HepG2 (cell line): Measurements from ENCODE around the gene ARHGEF10L. TPM values are rescaled to one million over a fixed set of nuclear protein-coding genes. Genes with fewer than 3 reads are reported as not detected.

Experiments
- ATAC-seq: fragments of 200-7000 bp; cut with Tn5 transposase; 3 replicates; pipeline ENCODE4 v1.9.1; 2020; ENCODE audit warnings: mild to moderate bottlenecking, moderate library complexity
- BruUV-seq: library from RNA; stranded (reverse); fragments of 400-500 nt; replicated peaks from 2 replicates; lab custom pipeline; 2021; lab: Mats Ljungman, UMichigan
- CTCF ChIA-PET: fragments of 300-600 bp; formaldehyde crosslinking; extraction: SDS; loops from one replicate; lab custom pipeline; 2021; ENCODE audit warnings: low total read pairs, inconsistent platforms, low intra/inter-chr PET ratio; lab: Yijun Ruan, JAX
- POLR2A ChIA-PET: fragments of 350-600 bp; sonication (Branson Sonifier 250); formaldehyde crosslinking; loops from one replicate; lab custom pipeline; 2020; ENCODE audit warnings: antibody characterized with exemption, inconsistent platforms; lab: Yijun Ruan, JAX
- DNase-seq: peaks from one replicate; pipeline ENCODE4 v3.0.0-alpha.2; 2015; ENCODE audit warnings: low spot score
- FAIRE-seq: peaks from 3 replicates; lab custom pipeline; 2011; peaks lifted over from hg19 to GRCh38; lab: Jason Lieb, UNC
- H2AFZ ChIP-seq: one replicate; pipeline ENCODE4 v1.6.1; 2011; ENCODE audit warnings: low read length, inconsistent platforms
- H3K27ac ChIP-seq: fragments of 300-600 bp; 3 replicates; pipeline ENCODE4 v1.8.0; 2011; ENCODE audit warnings: mixed run types, mild to moderate bottlenecking, mixed read lengths, low read length, inconsistent platforms; ENCODE audit not compliant: insufficient read depth; ENCODE audit errors: extremely low read length
- H3K27me3 ChIP-seq, 2 experiments: fragments of 200-600 bp in 1 of 2; 2 replicates in 1 of 2; 3 replicates in 1 of 2; pipeline versions ENCODE4 v1.6.0 to v1.8.0; 2011; ENCODE audit warnings: low read length in 2 of 2, mild to moderate bottlenecking in 2 of 2, moderate library complexity in 2 of 2, inconsistent platforms in 1 of 2; ENCODE audit not compliant: insufficient read depth in 2 of 2, control insufficient read depth in 1 of 2
- H3K36me3 ChIP-seq, 2 experiments: fragments of 200-600 bp in 1 of 2; replicated peaks in 1 of 2; 2 replicates in 1 of 2; 3 replicates in 1 of 2; pipeline versions ENCODE4 v1.5.1 to v1.8.0; 2011; ENCODE audit warnings: low read length in 2 of 2, inconsistent platforms in 1 of 2; ENCODE audit not compliant: insufficient read depth in 2 of 2, control insufficient read depth in 1 of 2
- H3K4me1 ChIP-seq: 2 replicates; pipeline ENCODE4 v1.5.1; 2012; ENCODE audit warnings: low read length, inconsistent platforms; ENCODE audit not compliant: insufficient read depth
- H3K4me2 ChIP-seq: 2 replicates; pipeline ENCODE4 v1.6.0; 2011; ENCODE audit warnings: low read depth, low read length, inconsistent platforms
- H3K4me3 ChIP-seq, 3 experiments: fragments of 200-600 bp in 1 of 3; sonication (generic), shearing (Covaris generic) in 1 of 3; replicated peaks in 1 of 3; 2 replicates each; pipeline ENCODE4 v1.5.1; 2011 to 2016; ENCODE audit warnings: low read length in 3 of 3, inconsistent platforms in 2 of 3, low read depth in 2 of 3, mild to moderate bottlenecking in 2 of 3, control low read depth in 1 of 3, mixed read lengths in 1 of 3; ENCODE audit not compliant: insufficient read depth in 1 of 3
- H3K79me2 ChIP-seq: one replicate; pipeline ENCODE4 v1.6.1; 2011; ENCODE audit warnings: low read length, inconsistent platforms; ENCODE audit not compliant: insufficient read depth
- H3K9ac ChIP-seq: 2 replicates; pipeline ENCODE4 v1.6.0; 2011; ENCODE audit warnings: mild to moderate bottlenecking, low read depth, low read length, inconsistent platforms; ENCODE audit not compliant: insufficient read depth
- H3K9me3 ChIP-seq: 2 replicates; pipeline ENCODE4 v1.5.1; 2012; ENCODE audit warnings: mild to moderate bottlenecking, low read length
- H4K20me1 ChIP-seq: 2 replicates; pipeline ENCODE4 v1.6.0; 2011; ENCODE audit warnings: inconsistent platforms, mild to moderate bottlenecking, low read length, moderate library complexity; ENCODE audit not compliant: insufficient read depth
- DBP ChIP-seq: sonication (generic); formaldehyde crosslinking; IDR thresholded peaks from 2 replicates; pipeline ENCODE4 v1.4.0; 2020; ENCODE audit warnings: missing genetic modification reagents; ENCODE audit errors: not compliant biosample characterization
- JUN ChIP-seq: sonication (generic); formaldehyde crosslinking; IDR thresholded peaks from 2 replicates; pipeline ENCODE4 v1.4.0; 2020; ENCODE audit warnings: mild to moderate bottlenecking, missing genetic modification reagents
- RAD21 ChIP-seq: fragments of 450-650 bp; formaldehyde crosslinking; IDR thresholded peaks from 2 replicates; pipeline ENCODE4 v1.5.0; 2020; ENCODE audit warnings: mild to moderate bottlenecking
- SNAPC4 ChIP-seq: sonication (generic); formaldehyde crosslinking; IDR thresholded peaks from 2 replicates; pipeline ENCODE4 v1.4.0; 2020; ENCODE audit warnings: mild to moderate bottlenecking, missing genetic modification reagents
- TCF12 ChIP-seq, 2 experiments: fragments of 450-650 bp in 1 of 2; sonication (generic) in 1 of 2; formaldehyde crosslinking in 1 of 2; IDR thresholded peaks; 2 replicates each; pipeline versions ENCODE4 v1.6.1 to v1.8.0; 2017 to 2022; ENCODE audit warnings: antibody characterized with exemption in 1 of 2, mild to moderate bottlenecking in 1 of 2, missing genetic modification reagents in 1 of 2, moderate library complexity in 1 of 2
- TCF7L2 ChIP-seq: IDR thresholded peaks from 2 replicates; pipeline ENCODE4 v1.6.1; 2011; ENCODE audit warnings: mild to moderate bottlenecking, low read depth, low read length, moderate library complexity
- USF2 ChIP-seq, 2 experiments: sonication (generic) in 1 of 2; formaldehyde crosslinking in 1 of 2; IDR thresholded peaks; 2 replicates each; pipeline versions ENCODE4 v1.5.1 to v1.6.1; 2011 to 2020; ENCODE audit warnings: borderline replicate concordance in 1 of 2, low read depth in 1 of 2, low read length in 1 of 2, mild to moderate bottlenecking in 1 of 2, missing genetic modification reagents in 1 of 2, moderate library complexity in 1 of 2
- ZBTB7A ChIP-seq: sonication (generic); formaldehyde crosslinking; IDR thresholded peaks from 2 replicates; pipeline ENCODE4 v1.8.0; 2022; ENCODE audit warnings: mild to moderate bottlenecking, missing genetic modification reagents
- ZKSCAN5 ChIP-seq: sonication (generic); formaldehyde crosslinking; IDR thresholded peaks from 2 replicates; pipeline ENCODE4 v1.5.1; 2020; ENCODE audit warnings: mild to moderate bottlenecking, missing genetic modification reagents
- ZMYM3 ChIP-seq: sonication (generic); formaldehyde crosslinking; IDR thresholded peaks from 2 replicates; pipeline ENCODE4 v1.5.1; 2020; ENCODE audit warnings: mild to moderate bottlenecking, missing genetic modification reagents
- ZNF24 ChIP-seq: fragments of 450-650 bp; IDR thresholded peaks from 2 replicates; pipeline ENCODE4 v1.6.1; 2017; ENCODE audit warnings: antibody characterized with exemption, mild to moderate bottlenecking
- ZNF3 ChIP-seq: IDR thresholded peaks from 2 replicates; pipeline ENCODE4 v1.7.0; 2017; ENCODE audit warnings: inconsistent platforms
- ZNF572 ChIP-seq: sonication (generic); formaldehyde crosslinking; IDR thresholded peaks from 2 replicates; pipeline ENCODE4 v1.5.1; 2020; ENCODE audit warnings: mild to moderate bottlenecking, missing genetic modification reagents
- ZNF768 ChIP-seq: sonication (generic); formaldehyde crosslinking; IDR thresholded peaks from 2 replicates; pipeline ENCODE4 v1.4.0; 2020; ENCODE audit warnings: missing genetic modification reagents
- ZNF850 ChIP-seq: sonication (generic); formaldehyde crosslinking; conservative IDR thresholded peaks from 2 replicates; pipeline ENCODE4 v1.9.0; 2021; ENCODE audit warnings: mild to moderate bottlenecking, missing genetic modification reagents
- WGBS: methylation state at CpG from one replicate; pipeline ENCODE4 v1.1.6; 2017; ENCODE audit warnings: low lambda C conversion rate; 5-methylcytosine and 5-hydroxymethylcytosine counted together
- in situ Hi-C: cut with HindIII; loops from 2 replicates; pipeline ENCODE4 v1.10.0; 2017; ENCODE audit warnings: low pct_unique_long_range_greater_than_20kb; ENCODE audit not compliant: extremely low pct_ligation_motif_present
- intact Hi-C: fragments of 100-400 bp; cut with micrococcal nuclease; formaldehyde crosslinking; loops from one replicate; pipeline ENCODE4 v1.10.0; 2022; ENCODE audit not compliant: unreplicated experiment
- polyA plus RNA-seq, 8 experiments: library from polyadenylated mRNA; depleted of rRNA in 3 of 8; stranded (reverse) in 7 of 8; unstranded in 1 of 8; fragments of >200 nt; fragmentation: Illumina TruSeq in 4 of 8; extraction: Trizol in 4 of 8; gene quantifications; 2 replicates each; pipeline versions ENCODE4 v1.2.1 to v1.2.3, GENCODE V29; 2011 to 2016; ENCODE audit warnings: low read depth in 4 of 8, missing spikeins in 1 of 8, mixed read lengths in 1 of 8; ENCODE audit not compliant: insufficient read depth in 1 of 8
- total RNA-seq, 5 experiments: library from RNA; depleted of rRNA; stranded (reverse); fragments of >200 nt; fragmentation: Illumina TruSeq; extraction: Trizol; gene quantifications; 2 replicates each; pipeline ENCODE4 v1.2.3, GENCODE V29; 2016; ENCODE audit warnings: low read depth in 1 of 5

The ARHGEF10L gene
- total and polyA plus RNA-seq, 2 of the 13 experiments (the other 11 are each of a cell fraction or from before 2014, with no cell fraction given), result 46.5 to 78.3 TPM

GRCh38 chr1:17558954-17559614 lies 19.6 kb downstream of the ARHGEF10L start:
- intact Hi-C loops, result no loop called here
- no peak for FAIRE-seq
- H3K27ac ChIP-seq, result no peak overlapping the region
- TF ChIP-seq TCF12 (IDR thresholded peaks at IDR 0.05) (no peak), TCF12 (CRISPR knock-in tag; IDR thresholded peaks at IDR 0.05) (no peak), ZBTB7A (no peak), RAD21 (CRISPR knock-in tag) (no peak), USF2 (IDR thresholded peaks at IDR 0.05; ENCODE audit: low read depth, low read length) (no peak), USF2 (CRISPR knock-in tag; IDR thresholded peaks at IDR 0.05; ENCODE audit: borderline replicate concordance) (no peak), SNAPC4 (no peak), JUN (CRISPR knock-in tag) (no peak), ZMYM3 (0 out of 2 replicates have a peak, but pooled peaks have one; percentile 27), DBP (no peak), ZNF3 (CRISPR knock-in tag) (peak; percentile 80), ZNF24 (no peak), ZNF850 (CRISPR knock-in tag) (no peak), ZNF768 (CRISPR knock-in tag) (peak; percentile 94), ZKSCAN5 (CRISPR knock-in tag) (no peak), TCF7L2 (no peak), ZNF572 (CRISPR knock-in tag) (no peak)

More at GRCh38 chr1:17558954-17559614, 19.6 kb downstream of the ARHGEF10L start:
- no peak overlapping the region for H3K4me3 ChIP-seq
- no peaks in the 10 kb centered on the region for H3K27me3 ChIP-seq
- POLR2A ChIA-PET, result interaction anchor here (1.0 to 1.7 kb wide), 3 partner anchors 10 to 21 kb away, joined by 3 to 6 read pairs (median 5); no protein-coding TSS in a partner anchor
- H4K20me1 ChIP-seq, result no peaks in the 10 kb centered on the region
- H2AFZ ChIP-seq, result no peak overlapping the region
- BruUV-seq, result no TSS peak
- DNase-seq (no peak), ATAC-seq (peak; percentile 10; the same call in 1 of the 3 replicates)
- in situ Hi-C loops, result no loop called here
- no peaks in the 10 kb centered on the region for H3K9me3 ChIP-seq
- H3K36me3 ChIP-seq, result no peaks in the 10 kb centered on the region
- WGBS, result 50% methylated on average over 8 of the region's 8 CpGs
- CTCF ChIA-PET, result no interaction called here
- peak overlapping the region; percentile 61; the same call in 1 of the 2 replicates for H3K4me2 ChIP-seq
- H3K9ac ChIP-seq, result no peak overlapping the region
- H3K79me2 ChIP-seq, result no peaks in the 10 kb centered on the region
- peaks cover 38% of the 10 kb centered on the region for H3K4me1 ChIP-seq
